ENCODE results near the gene FSD1.

DNA sequence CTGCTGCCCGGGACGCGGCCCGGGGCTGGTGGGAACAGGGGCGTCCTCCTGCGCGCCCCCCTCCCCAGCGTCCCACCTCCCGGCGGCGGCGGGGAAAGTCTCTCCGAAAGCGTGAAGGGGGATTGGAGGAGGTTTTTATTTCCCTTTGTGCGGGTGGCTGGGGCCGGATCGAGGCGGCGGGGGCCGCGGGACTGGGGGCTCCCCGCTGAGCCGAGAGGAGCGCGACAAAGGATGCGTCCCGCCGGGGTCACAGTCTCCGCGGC lies 25.2 kb upstream of the FSD1 start:
- TF ChIP-seq, protein P1, sequence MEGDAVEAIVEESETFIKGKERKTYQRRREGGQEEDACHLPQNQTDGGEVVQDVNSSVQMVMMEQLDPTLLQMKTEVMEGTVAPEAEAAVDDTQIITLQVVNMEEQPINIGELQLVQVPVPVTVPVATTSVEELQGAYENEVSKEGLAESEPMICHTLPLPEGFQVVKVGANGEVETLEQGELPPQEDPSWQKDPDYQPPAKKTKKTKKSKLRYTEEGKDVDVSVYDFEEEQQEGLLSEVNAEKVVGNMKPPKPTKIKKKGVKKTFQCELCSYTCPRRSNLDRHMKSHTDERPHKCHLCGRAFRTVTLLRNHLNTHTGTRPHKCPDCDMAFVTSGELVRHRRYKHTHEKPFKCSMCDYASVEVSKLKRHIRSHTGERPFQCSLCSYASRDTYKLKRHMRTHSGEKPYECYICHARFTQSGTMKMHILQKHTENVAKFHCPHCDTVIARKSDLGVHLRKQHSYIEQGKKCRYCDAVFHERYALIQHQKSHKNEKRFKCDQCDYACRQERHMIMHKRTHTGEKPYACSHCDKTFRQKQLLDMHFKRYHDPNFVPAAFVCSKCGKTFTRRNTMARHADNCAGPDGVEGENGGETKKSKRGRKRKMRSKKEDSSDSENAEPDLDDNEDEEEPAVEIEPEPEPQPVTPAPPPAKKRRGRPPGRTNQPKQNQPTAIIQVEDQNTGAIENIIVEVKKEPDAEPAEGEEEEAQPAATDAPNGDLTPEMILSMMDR (IDR thresholded peaks at IDR 0.05), result no peak
- TF ChIP-seq POLR2A (IDR thresholded peaks at IDR 0.05), result no peak
